ENCODE results near the gene ITGB3.
"Not testable (repeated sequence)": the region's sequence is repeated elsewhere in the genome, so short reads cannot be mapped to it uniquely, and the experiment has no call there.

The ITGB3 gene

DNA sequence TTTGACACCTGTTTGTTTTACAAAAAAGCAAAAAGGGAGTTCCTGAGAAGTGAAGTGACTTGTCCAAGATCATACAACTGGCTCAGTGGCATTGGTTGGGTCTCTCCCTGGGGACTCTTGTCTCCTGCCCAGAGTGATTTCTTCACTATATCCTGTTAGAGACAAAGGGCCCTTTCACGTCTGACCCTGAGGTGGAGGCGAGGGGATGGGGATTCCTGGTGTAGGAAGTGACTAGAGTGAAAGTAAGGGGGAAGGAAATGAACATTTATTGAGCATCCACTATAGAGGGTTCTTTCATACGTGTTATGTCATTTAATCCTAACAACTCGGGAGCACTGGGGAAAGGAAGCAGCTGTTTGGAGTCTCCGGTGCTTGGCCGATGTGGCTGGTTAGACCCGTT lies 9.0 kb downstream of the ITGB3 start:
- no peak overlapping the region for H3K4me3 ChIP-seq (ENCODE audit: low read length)
- DNase-seq (ENCODE audit: low read depth): no peak
- TF ChIP-seq, protein P1, sequence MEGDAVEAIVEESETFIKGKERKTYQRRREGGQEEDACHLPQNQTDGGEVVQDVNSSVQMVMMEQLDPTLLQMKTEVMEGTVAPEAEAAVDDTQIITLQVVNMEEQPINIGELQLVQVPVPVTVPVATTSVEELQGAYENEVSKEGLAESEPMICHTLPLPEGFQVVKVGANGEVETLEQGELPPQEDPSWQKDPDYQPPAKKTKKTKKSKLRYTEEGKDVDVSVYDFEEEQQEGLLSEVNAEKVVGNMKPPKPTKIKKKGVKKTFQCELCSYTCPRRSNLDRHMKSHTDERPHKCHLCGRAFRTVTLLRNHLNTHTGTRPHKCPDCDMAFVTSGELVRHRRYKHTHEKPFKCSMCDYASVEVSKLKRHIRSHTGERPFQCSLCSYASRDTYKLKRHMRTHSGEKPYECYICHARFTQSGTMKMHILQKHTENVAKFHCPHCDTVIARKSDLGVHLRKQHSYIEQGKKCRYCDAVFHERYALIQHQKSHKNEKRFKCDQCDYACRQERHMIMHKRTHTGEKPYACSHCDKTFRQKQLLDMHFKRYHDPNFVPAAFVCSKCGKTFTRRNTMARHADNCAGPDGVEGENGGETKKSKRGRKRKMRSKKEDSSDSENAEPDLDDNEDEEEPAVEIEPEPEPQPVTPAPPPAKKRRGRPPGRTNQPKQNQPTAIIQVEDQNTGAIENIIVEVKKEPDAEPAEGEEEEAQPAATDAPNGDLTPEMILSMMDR (conservative IDR thresholded peaks at IDR 0.05; ENCODE audit: low read depth, low read length): no peak

DNA sequence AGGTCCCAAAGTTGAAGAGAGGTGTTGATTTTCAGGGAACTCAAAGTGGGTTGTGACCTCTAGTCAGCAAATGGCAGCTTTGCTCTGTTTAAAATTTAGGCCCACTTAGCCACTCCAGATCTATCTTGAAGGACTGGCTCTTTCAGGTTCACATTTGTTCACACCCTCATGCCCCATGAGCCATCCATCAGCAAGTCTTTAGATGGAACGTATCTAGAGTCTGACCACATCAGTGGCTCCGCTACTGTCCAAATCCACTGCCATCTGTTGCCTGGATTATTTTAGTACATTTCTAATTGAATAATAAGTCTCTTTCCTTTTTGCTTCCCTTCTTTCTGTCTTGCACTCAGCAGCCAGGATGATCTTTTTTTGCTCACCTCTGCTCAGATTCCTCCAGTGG lies 10.5 kb downstream of the ITGB3 start:
- no peak overlapping the region for H3K4me3 ChIP-seq (ENCODE audit: low read length)
- TF ChIP-seq, protein P1 (conservative IDR thresholded peaks at IDR 0.05; ENCODE audit: low read depth, low read length): no peak
- no peak for DNase-seq (ENCODE audit: low read depth)

DNA sequence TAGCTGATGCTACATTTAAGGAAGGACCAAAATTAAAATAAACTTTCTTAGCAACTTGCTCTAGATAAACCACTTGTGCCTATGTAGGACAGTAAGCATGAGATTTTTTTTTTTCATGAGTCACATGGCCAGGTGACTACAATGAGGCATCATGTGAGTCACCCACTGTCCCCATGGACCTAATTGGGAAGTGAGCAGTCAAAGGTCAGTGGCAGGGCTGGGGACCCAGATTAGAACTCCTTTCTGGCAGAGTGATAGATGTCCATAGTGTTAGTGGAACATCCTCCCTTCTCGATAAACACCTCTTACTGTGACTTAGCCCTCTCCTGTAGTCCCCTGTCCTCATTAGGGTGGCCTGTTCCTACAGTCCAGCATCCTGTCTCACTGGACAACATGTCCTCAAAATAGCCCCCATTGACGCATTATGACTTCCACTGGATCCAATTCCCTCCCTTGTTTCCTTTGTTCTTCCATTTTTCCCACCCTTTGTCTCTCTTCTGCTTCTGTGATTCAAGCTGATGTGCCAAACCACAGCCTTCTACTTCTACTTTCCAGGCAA lies 12.4 kb downstream of the ITGB3 start:
- DNase-seq (ENCODE audit: low read depth): no peak
- H3K4me3 ChIP-seq (ENCODE audit: low read length): no peak overlapping the region

DNA sequence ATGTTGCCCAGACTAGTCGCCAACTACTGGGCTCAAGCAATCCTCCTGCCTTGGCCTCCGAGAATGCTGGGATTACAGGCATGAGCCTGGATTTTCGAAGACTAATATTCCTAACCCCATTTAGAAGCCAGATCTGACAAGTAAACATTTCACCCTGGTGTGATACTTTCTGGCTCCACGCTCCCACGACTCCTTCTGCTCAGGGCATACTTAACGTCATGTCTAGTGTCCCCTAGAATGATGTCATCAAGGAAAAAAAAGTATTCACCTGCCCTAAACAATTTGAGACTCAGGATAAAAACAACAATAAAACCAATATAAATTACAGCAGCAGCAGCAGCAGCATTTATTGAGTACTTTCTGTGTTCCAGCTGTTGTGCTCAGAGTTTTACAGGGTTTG lies 13.2 kb downstream of the ITGB3 start:
- DNase-seq (ENCODE audit: low read depth): no peak
- TF ChIP-seq, protein P1 (conservative IDR thresholded peaks at IDR 0.05; ENCODE audit: low read depth, low read length): no peak
- H3K4me3 ChIP-seq (ENCODE audit: low read length): no peak overlapping the region

More for the DNA sequence above, 12.4 kb downstream of the ITGB3 start:
- TF ChIP-seq, protein P1 (conservative IDR thresholded peaks at IDR 0.05; ENCODE audit: low read depth, low read length): no peak

DNA sequence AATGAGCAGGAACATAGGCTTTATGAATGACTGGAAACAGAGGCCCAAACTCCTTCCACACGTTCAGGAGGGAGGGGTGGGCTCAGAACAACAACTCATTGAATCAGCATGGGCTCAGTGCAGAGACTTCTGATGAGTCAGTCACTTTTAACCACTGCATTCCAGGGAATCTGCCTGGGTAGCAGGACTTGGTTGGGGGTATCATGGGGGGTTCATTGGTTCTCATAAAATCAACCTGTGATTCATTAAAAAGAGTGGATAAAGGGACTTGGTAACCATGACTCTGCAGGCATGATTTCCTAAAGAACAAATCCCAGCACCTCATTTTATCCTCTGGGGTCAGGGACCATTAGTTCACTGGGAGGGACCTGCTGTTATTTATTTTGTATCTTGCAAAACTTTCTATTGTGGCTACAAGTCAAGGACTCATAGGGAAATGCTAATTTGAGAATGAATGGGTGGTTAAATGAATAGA lies 13.8 kb downstream of the ITGB3 start:
- TF ChIP-seq, protein P1 (conservative IDR thresholded peaks at IDR 0.05; ENCODE audit: low read depth, low read length): no peak

DNA sequence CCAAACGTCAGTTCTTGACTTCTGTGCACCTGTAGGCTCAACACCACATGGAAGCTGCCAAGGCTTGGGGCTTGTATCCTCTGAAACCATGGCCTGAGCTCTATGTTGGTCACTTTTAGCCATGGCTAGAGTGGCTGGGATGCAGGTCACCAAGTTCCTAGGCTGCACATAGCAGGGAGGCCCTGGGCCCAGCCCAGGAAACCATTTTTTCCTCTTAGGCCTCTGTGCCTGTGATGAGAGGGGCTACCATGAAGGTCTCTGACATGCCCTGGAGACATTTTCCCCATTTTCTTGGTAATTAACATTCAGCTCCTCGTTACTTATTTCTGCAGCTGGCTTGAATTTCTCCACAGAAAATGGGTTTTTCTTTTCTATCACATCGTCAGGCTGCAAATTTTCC lies 15.3 kb downstream of the ITGB3 start:
- DNase-seq (ENCODE audit: low read depth); H3K4me3 ChIP-seq (ENCODE audit: low read length): not testable (repeated sequence)

More for the DNA sequence above, 13.8 kb downstream of the ITGB3 start:
- no peak for DNase-seq (ENCODE audit: low read depth)
- no peak overlapping the region for H3K4me3 ChIP-seq (ENCODE audit: low read length)

DNA sequence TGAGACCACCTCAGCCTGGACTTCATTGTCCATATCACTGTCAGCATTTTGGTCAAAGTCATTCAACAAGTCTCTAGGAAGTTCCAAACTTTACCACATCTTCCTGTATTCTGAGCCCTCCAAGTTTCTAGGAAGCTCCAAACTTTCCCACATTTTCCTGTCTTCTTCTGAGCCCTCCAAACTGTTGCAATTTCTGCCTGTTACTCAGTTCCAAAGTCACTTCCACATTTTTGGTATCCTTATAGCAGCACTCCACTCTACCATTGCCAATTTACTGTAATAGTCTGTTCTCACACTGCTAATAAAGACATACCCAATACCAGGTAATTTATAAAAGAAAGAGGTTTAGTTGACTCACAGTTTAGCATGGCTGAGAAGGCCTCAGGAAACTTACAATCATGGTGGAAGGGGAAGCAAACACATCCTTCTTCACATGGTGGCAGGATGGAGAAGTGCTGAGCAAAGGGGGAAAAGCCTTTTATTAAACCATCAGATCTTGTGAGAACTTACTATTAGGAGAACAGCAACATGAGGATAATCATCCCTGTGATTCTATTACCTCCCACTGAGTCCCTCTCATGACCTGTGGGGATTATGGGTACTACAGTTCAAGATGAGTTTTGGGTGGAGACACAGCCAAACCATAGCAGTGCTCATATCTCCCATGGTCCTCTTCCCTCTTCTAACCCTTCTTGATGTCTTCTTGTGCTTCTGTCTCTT lies 16.1 kb downstream of the ITGB3 start:
- H3K4me3 ChIP-seq (ENCODE audit: low read length); DNase-seq (ENCODE audit: low read depth): not testable (repeated sequence)

DNA sequence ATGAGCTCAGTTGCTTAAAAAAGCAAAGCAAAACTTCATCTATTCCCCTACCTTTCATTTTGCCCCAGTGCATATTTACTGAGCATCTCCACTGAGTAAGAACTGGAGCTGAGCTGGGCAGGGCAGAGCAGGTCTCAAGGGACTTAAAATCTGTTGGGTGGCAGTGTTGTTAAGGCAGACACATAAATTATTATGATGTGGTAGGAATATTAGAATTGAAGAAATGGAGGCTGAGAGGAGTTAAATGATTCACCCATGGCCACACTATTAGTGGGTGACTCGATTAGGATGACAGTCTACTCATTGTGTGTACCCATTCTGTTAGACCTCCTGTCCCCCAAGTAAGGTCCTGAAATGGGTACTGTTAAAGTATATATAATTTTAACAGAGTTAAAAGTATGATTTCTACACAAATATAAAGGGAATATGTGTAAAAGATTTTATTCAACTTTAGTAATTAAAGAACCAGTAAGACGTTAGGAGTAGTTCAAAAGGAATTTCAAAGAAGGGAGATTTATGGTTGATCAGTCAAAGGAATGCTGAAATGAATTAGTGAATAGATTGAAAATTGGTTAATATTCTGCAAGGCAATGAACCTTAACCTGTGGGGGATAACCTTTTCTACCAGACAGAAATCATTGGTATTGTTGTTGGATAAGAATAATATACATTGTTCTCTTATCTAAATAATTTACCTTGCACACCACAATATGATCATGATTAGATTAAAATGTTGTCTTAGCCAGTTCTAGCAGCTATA lies 17.5 kb downstream of the ITGB3 start:
- no peak for DNase-seq (ENCODE audit: low read depth)
- TF ChIP-seq, protein P1 (conservative IDR thresholded peaks at IDR 0.05; ENCODE audit: low read depth, low read length): no peak
- no peak overlapping the region for H3K4me3 ChIP-seq (ENCODE audit: low read length)
